ENCODE results near the gene RNF2.

The RNF2 gene

DNA sequence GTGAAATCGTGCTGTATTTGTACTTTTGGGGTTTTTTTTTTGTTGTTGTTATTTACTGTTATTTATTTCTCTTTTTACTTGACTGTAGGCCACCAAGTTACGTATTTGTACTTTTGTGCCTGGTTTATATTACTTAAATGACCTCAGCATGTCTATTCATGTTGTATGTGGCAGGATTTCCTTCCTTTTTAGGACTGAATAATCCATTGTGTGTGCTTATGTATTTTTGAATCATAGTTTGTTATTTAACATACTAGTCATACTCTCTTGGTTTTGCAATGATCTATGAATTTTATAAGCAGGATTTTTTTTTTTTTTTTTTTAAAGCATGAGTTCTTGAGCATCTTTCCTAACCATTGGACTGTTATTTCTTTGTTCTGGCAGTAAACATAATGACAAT, 51.2 kb downstream of the RNF2 start:
- no peak for DNase-seq (ENCODE audit: low spot score)

DNA sequence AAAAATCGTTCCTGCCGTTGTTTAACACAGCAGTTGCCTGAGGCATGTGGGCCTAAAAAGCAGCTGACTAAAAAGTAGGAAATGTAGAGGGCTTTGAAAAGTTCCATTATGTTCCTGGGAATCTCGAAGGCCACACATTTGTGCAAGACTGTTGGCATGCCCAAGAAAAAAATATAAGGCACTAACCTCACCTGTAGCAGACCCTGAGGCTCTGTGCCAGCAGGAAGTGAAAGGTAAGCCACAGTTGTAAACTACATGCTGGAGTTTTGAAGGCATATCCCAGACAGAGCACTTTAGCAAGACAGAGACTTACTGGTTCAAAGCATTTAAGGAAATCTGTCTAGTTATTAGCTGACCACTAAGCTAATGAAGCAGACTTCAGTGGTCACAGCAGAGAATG, 58.7 kb downstream of the RNF2 start:
- no peak for DNase-seq (ENCODE audit: low spot score)

DNA sequence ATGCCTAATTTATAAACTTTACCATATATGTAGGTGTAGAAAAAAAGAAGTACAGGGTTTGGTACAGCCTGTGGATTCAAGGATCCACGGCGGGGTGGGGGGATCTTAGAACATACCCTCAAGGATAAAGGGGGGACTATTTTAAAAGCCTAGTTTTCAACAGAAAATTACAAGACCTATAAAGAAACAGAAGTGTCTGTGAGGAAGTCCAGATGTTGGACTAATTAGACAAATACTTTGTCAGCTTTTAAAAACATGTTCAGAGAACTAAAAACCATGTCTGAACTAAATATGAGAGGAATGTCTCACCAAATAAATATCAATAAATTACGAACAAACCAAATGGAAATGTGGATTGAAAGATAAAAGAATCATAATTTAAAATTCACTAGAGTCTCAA, 59.8 kb downstream of the RNF2 start:
- DNase-seq (ENCODE audit: low spot score), result no peak

DNA sequence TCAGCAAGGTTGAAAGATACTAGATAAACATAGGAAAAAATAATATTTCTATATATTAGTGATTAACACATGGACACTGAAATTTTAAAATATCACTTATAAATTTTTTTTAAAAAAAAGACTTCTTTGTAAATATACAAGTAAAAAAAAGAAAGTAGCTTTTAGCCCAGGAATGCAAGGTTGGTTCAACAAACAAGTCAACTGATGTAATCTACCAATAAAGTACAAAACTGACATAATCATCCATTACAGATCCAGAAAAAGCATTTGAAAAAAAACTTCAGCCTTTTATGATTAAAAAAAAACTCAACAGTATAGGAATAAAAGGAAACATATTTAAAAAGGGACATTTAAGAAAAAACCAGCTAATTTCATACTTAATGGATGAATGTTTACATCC, 63.0 kb downstream of the RNF2 start:
- DNase-seq (ENCODE audit: low spot score), result no peak

DNA sequence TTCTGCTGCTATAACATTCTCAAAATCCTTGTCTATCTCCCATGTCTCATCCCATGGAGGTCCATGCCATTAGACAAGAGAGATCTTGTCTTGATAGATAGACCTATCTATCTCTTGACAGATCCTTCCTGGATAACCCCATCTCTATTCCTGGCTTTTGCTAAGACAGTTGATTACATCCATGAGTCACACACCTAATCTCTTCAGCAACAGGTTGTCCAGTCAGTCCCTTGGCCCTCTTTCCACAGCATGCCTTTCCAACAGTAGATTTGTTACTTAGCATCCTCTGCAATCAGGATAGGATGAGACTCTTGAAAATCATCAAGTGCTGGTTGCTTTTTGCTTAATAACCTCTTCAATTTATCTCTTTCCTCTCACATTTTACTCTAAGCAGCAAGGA, 64.8 kb downstream of the RNF2 start:
- no peak for DNase-seq (ENCODE audit: low spot score)

DNA sequence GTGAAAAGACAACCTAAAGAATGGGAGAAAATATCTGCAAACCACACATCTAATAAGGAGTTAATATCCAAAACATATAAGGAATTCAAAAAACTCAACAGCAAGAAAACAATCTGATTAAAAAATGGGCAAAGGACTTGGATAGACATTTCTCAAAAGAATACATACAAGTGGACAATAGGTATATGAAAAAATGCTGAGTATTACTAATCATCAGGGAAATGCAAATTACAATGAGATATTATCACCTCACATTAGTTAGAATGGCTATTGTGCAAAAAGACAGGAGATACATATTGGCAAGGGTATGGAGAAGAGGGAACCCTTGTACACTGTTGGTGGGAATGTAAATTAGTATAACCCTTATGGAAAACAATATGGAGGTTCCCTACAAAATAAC, 66.5 kb downstream of the RNF2 start:
- DNase-seq (ENCODE audit: low spot score), result no peak

DNA sequence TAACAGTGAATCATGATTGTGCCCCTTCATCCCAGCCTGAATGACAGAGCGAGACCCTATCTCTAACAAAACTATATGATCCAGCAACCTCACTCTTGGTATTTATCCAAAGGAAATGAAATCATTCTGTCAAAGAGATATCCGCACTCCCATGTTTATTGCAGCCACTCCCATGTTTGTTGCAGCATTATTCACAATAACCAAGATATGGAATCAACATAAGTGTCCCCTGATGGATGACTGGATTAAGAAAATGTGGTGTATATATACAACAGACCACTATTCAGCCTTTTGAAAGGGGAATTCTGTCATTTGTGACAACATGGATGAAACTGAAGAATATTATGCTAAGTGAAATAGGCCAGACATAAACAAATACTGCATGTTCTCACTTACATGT, 67.0 kb downstream of the RNF2 start:
- no peak for DNase-seq (ENCODE audit: low spot score)

DNA sequence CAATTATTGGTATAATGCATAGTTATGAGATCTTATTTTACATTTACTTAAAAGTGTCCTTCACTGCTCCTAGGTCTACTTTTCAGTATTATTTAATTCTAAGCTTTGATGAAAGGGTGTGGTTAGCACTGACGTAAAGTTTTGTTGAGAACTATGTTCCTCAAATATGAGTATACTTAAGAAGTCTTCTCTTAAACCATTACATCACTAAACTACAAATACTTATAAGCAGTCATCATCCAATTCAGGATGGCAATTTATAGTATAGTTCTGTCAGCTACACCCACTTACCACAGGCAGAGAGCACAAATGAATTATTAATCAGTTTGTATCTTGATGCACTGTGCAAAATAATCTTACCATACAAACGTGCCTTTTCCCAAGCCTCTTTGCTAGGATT, 84.3 kb downstream of the RNF2 start:
- DNase-seq (ENCODE audit: low spot score), result no peak

DNA sequence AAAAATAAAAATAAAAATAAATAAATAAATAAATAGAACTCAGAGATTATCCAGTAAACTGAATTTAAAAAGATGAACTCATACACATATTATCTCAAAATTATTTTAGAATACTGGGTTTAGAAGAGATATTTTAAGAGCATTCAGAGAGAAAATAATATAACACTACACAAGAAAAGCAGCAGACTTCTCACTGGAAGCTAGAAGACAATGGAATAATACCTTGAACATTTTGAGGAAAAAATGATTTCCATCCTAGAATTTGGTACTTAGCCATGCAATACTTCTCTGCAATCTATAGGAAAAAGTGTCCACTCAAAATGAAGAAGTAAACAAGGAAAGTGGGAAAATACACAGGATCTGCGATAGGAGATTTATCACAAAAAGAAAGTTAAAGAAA, 87.2 kb downstream of the RNF2 start:
- DNase-seq (ENCODE audit: low spot score), result no peak

DNA sequence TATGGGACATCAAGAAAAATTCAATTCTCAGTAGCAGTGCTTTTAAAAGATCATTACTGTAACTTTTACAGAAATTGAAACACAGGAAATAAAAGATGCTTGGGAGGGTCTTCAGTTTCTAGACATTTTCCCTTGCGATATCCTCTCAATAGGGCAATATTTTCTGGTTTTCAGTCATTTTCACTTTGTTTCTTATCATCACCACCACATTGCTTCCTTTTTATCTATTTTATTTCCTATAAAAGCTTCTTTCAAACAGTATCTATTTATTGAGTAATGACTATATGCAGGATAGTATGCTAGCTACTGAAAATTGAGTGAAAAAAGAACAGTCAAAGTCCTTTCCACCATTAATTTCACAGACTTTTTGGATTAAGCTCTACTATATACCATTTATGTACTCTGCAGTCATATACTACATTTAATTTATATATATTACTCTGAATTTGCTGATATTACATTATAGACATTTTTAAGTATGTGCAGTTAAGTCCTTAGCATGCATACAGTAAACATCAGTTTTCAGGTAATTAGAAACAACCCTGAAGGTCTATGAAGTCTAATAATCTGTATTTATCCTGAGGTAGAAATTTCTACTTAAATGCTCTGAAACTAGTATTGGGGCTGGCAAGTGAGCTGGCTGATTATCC, 92.7 kb downstream of the RNF2 start:
- no peak for DNase-seq (ENCODE audit: low spot score)

DNA sequence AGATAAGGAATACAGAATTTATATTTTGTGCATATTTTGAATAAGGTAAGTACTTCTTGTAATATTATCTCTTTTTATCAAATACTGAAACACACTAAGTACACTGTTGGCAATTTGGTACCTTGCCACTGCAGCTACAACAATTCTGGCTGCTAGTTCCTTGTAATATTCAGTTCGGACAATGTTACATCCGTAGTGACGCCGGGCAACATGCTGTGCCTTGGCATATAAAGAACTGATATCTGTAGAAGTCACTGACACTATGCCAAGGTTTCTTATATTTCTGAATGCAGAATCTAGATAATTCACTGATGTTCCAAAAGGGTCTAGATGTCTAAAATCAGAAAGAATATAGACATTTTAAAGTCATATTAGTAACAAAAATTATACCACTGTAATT, 93.9 kb downstream of the RNF2 start:
- DNase-seq (ENCODE audit: low spot score), result no peak

DNA sequence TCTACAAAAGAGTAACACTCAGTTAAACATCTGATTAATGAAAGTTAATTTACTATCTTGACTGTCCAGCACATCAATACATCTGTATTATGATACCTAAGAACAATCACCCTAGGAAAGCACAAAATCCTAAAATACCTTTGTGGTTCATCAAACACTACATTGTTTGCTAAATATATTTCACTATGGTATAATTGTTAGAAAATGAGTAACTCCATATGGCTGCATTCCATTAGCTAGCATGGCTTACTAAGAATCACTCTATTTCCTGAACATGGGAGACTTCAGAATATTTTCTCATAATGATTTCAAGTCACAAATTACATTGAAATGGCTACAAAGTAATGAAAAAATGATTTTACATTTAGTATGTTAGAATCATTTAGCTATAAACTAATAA, 98.9 kb downstream of the RNF2 start:
- DNase-seq (ENCODE audit: low spot score), result no peak

DNA sequence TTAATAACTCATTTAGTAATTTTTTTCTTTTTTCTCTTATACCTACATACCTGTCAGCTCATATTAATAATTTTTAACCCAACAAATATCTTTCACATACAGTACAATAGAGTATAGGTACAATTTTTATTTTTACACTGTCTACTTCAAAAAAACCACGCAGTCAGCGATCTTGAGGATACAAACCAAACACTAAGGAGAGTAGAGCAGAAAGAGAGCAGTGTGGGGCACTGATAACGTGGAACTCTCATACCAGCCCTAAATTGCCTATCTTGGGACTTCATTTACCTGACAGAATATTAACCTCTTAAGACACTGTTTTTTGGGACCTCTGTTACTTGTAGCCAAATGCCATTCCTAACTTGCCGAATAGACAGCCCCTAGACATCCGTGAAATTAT, 105.9 kb downstream of the RNF2 start:
- DNase-seq (ENCODE audit: low spot score), result no peak

All from HuH-7.5 (cell line).